Esophagus (tissue), 2 donors: ENCODE data around the gene UBN2. TPM values are rescaled to one million over a fixed set of nuclear protein-coding genes. Genes with fewer than 3 reads are reported as not detected.

Experiments
- H3K27ac ChIP-seq, 2 donors: one replicate each; pipeline ENCODE4 v1.5.1; 2013; ENCODE audit warnings: low read depth in 2 of 2, mild to moderate bottlenecking in 2 of 2, inconsistent platforms in 1 of 2, low read length in 1 of 2, moderate library complexity in 1 of 2
- H3K27me3 ChIP-seq, 2 donors: one replicate each; pipeline ENCODE4 v1.6.1; 2013; ENCODE audit warnings: low read length in 2 of 2, control low read depth in 1 of 2, mild to moderate bottlenecking in 1 of 2; ENCODE audit not compliant: insufficient read depth in 2 of 2, control insufficient read depth in 1 of 2
- H3K36me3 ChIP-seq, 2 donors: one replicate each; pipeline ENCODE4 v1.6.1; 2013; ENCODE audit warnings: low read length in 1 of 2; ENCODE audit not compliant: control insufficient read depth in 2 of 2, insufficient read depth in 2 of 2
- H3K4me1 ChIP-seq, 2 donors: one replicate each; pipeline ENCODE4 v1.6.1; 2013; ENCODE audit warnings: low read length in 1 of 2; ENCODE audit not compliant: control insufficient read depth in 2 of 2, insufficient read depth in 2 of 2
- H3K4me3 ChIP-seq, 2 donors: one replicate each; pipeline ENCODE4 v1.5.1; 2013; ENCODE audit warnings: low read length in 2 of 2, mild to moderate bottlenecking in 2 of 2, low read depth in 1 of 2, moderate library complexity in 1 of 2
- H3K9me3 ChIP-seq, 2 donors: one replicate each; pipeline ENCODE4 v1.6.1; 2013; ENCODE audit warnings: mild to moderate bottlenecking in 2 of 2, low read depth in 1 of 2, low read length in 1 of 2, moderate library complexity in 1 of 2; ENCODE audit not compliant: control insufficient read depth in 2 of 2, insufficient read depth in 1 of 2
- whole genome bisulfite sequencing, 2 donors: extraction: QIAGEN DNeasy Blood & Tissue Kit; methylation state at CpG; one replicate each; pipeline ENCODE4 v1.1.7; 2013; 5-methylcytosine and 5-hydroxymethylcytosine counted together
- polyA plus RNA-seq, 2 donors: library from polyadenylated mRNA; stranded (reverse); fragments of 200-250 nt; gene quantifications; one replicate each; pipeline ENCODE4 v1.2.3, GENCODE V29; 2013
- donor health status: healthy with polysubstance abuse.
- donor health status: Bipolar disorder and iron deficiency.

Gene UBN2
- 1 to 10 TPM; 1.4 to 3.0 TPM for polyA plus RNA-seq

DNA sequence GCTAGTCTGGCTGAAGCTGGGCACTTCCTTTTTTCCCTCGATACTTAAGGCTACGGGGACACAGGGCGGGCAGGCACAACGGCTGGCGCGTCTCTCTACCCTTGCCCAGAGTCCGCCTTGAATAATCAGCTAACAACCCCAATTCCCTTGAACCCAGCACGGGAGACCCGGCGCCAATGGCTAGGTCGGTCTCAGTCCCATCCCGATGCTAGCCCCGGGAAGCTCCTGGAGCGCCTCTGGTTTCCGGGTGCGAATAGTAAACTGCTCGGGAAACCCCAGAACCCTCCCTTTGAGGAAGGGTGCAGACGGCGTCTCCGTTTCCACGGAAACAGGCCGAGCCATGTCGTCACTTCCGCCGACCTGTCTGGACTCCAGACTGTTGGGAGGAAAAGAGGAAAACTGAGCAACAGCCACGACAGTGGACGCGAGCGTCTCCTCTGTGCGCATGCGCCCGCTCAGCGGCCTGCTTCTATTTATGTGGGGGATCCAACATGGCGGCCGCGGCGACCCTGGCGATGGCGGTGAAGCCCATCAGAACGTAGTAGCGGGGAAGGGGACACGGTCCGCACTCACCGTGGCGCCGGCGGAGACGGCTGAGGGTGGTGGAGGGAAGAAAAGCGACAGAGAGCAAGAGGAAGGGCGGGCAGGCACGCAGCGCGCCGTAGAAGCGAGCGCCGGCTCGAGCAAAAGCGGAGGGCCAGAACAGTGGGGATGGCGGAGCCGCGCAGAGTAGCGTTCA lies at the start of gene UBN2:
Gene UBN2 (plus strand): TSS at position 464 of the 739 bp plus-strand sequence. CDS start 248 bp downstream, at position 712.
- Histone ChIP-seq H3K27ac (peak within 1 kb of the TSS; percentile 95 to 96), H3K4me3 (peak within 1 kb of the TSS; percentile 89 to 100), H3K9me3 (no peaks in the 10 kb centered on the region), H3K4me1 (no peaks in the 10 kb centered on the region), H3K27me3 (no peaks in the 10 kb centered on the region), H3K36me3 (no peaks in the 10 kb centered on the region)
- WGBS, 2 donors = 0% methylated on average over 63 of the region's 63 CpGs

DNA sequence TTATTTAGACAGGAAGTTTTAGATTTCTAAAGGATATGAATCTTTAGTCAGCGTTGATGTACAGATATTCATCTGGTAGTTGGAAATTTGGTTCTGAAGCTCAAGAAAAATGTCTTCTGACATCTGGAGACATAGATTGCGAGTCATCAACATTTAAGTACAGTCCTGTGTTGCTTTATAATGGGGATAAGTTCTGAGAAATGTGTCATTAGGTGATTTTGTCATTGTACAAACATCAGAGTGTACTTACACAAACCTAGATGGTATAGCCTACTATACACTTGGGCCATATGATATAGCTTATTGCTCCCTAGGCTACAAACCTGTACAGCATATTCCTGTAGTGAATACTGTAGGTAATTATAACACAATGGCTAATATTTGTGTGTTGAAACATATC lies 49.6 kb upstream of the UBN2 start:
- Histone ChIP-seq H3K4me3 (no peak overlapping the region), H3K4me1 (no peaks in the 10 kb centered on the region), H3K9me3 (no peaks in the 10 kb centered on the region), H3K27me3 (no peaks in the 10 kb centered on the region), H3K27ac (no peak overlapping the region), H3K36me3 (no peaks in the 10 kb centered on the region)
- WGBS, 2 donors = 91 to 95% methylated on average over 2 of the region's 2 CpGs

DNA sequence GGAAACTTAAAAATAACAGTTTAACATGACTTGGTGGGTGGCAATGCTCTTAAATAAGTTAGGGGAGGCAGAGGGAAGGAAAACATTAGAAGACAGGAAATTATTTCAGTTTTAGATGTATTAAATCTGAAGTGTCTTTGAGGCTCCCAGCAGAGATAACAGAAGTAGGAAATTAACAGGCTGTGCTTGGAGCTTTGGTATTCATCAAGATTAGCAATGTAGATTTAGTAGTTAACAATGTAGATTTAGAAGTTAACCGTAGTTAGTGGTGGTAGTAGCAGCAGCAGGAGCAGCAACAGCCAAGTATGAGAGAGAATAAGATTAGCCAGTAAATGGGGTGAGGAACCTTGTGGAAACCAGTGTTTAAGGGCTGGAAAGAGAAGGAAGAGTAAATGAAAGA lies 48.7 kb upstream of the UBN2 start:
- 53 to 54% methylated on average over 1 of the region's 1 CpG for WGBS, 2 donors
- H3K36me3 ChIP-seq = no peaks in the 10 kb centered on the region

DNA sequence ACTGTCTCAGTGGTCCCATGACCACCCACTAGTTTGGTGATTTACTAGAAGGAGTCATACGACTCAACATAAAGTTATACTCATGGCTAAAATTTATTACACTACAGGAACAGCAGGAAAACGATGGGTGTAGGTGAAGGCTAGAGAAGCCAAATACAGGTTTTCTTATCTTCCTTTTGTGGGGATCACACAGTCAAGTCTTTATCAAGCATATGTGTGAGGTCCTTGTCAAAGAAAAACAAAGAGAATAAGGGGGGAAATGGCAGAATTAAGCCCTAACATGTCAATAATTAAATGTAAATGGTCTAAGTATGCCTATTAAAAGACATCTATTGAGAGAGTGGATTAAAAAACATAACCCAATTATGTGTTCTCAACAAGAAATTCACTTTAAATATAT lies 47.8 kb upstream of the UBN2 start:
- 61 to 64% methylated on average over 2 of the region's 2 CpGs for WGBS, 2 donors
- H3K4me1 ChIP-seq = no peaks in the 10 kb centered on the region
- H3K27me3 ChIP-seq = no peaks in the 10 kb centered on the region
- H3K27ac ChIP-seq = no peak overlapping the region
- H3K4me3 ChIP-seq = no peak overlapping the region
- H3K36me3 ChIP-seq = no peaks in the 10 kb centered on the region
- H3K9me3 ChIP-seq = no peaks in the 10 kb centered on the region

More for the DNA sequence above, 48.7 kb upstream of the UBN2 start:
- Histone ChIP-seq H3K27me3 (no peaks in the 10 kb centered on the region), H3K4me3 (no peak overlapping the region), H3K9me3 (no peaks in the 10 kb centered on the region), H3K27ac (no peak overlapping the region), H3K4me1 (no peaks in the 10 kb centered on the region)

DNA sequence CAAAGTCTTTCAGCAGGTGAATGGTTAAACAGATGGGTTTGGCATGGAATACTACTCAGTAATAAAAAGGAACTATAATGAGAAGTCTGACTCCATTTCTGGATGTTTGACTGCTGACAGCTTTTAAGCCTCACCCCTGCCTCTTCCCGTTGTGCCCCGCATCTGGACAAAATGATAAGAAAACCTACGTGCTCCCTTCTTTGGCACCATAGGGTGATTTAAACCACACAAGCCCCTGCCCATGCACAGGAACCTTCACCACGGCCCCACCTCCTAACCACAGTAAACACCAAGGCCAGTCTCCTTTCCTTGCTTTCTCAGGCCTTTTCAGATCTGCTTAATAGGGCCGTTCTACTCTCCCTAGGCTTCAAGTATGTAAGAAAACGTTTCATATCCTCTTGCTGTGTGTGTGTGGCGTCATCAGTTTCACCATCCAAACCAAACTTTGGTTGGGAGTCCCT lies 47.1 kb upstream of the UBN2 start:
- H3K4me3 ChIP-seq = no peak overlapping the region
- H3K4me1 ChIP-seq = no peaks in the 10 kb centered on the region
- H3K36me3 ChIP-seq = no peaks in the 10 kb centered on the region
- 77 to 84% methylated on average over 7 of the region's 7 CpGs for WGBS, 2 donors
- no peak overlapping the region for H3K27ac ChIP-seq
- no peaks in the 10 kb centered on the region for H3K27me3 ChIP-seq
- H3K9me3 ChIP-seq = no peaks in the 10 kb centered on the region

DNA sequence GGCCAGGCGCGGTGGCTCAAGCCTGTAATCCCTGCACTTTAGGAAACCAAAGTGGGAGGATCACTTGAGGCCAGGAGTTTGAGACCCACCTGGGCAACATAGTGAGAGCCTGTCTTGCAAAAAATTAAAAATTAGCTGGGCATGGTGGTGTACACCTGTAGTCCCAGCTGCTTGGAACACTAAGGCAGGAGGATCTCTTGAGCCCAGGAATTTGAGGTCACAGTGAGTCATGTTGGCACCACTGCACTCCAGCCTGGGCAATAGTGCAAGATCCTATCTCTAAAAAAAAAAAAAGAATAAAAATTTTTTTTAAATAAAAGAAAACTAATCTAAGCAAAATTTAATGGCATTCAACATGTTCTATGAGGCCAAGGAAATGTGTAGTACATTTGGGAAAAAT lies 44.9 kb upstream of the UBN2 start:
- Histone ChIP-seq H3K4me3 (no peak overlapping the region), H3K9me3 (no peaks in the 10 kb centered on the region), H3K27ac (no peak overlapping the region), H3K36me3 (no peaks in the 10 kb centered on the region), H3K4me1 (no peaks in the 10 kb centered on the region), H3K27me3 (no peaks in the 10 kb centered on the region)
- WGBS, 2 donors = 97 to 98% methylated on average over 2 of the region's 2 CpGs

DNA sequence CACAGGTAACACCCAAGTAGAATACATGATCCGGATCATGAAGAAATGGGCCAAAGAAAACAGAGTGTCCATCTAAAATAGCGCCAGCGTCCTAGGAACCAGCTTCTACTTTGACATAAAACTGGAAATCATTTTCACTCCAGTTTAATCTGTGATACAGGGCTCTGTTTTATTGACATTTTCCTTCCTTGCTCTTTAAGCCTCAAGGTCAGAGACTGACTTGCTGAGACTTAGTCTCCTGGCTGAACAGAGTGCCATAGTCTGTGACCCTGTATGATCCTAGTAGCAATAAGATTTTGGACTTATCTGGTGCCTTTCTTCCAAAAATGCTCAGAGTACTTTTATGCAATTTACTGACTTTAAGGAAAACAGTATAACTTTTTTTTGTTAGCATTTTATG lies 41.7 kb upstream of the UBN2 start:
- Histone ChIP-seq H3K36me3 (no peaks in the 10 kb centered on the region), H3K4me1 (no peaks in the 10 kb centered on the region)
- 82 to 98% methylated on average over 3 of the region's 3 CpGs for WGBS, 2 donors

DNA sequence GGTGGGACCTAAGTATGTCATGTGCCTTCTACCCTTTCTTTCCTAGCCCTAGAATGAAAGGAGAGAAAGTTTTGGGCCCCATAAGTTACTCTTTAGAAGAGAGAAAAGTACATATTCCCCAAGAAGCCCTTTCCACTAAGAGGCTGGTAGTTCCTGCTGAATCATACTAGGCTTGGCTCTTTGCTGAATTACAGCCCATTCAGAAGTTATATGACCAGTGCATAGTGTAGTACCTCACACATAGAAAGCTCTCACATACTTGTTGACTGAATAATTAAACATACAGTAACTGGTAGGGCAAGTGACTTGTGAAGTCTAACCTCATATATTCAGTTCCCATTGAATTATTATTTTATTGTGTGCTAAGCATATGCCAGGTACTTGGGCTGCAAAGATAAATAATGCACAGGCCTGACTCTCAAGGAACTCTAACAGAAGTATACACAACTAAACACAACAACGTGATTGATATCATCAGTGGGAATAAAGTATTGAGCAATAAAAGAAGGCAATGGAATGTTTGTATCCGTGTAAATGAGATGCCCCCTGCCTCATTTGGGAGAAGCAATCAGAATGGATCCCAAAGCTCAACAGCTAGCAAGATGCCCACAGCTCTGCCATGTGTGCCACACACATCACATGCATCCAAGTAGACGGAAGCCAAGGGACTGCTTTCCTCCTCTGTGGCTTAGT lies 38.9 kb upstream of the UBN2 start:
- Histone ChIP-seq H3K4me3 (no peak overlapping the region), H3K4me1 (no peaks in the 10 kb centered on the region), H3K36me3 (no peaks in the 10 kb centered on the region), H3K9me3 (no peaks in the 10 kb centered on the region), H3K27ac (no peak overlapping the region), H3K27me3 (no peaks in the 10 kb centered on the region)
- 89 to 93% methylated on average over 3 of the region's 3 CpGs for WGBS, 2 donors

More for the DNA sequence above, 41.7 kb upstream of the UBN2 start:
- H3K27me3 ChIP-seq = no peaks in the 10 kb centered on the region
- no peaks in the 10 kb centered on the region for H3K9me3 ChIP-seq
- H3K27ac ChIP-seq = no peak overlapping the region
- no peak overlapping the region for H3K4me3 ChIP-seq

DNA sequence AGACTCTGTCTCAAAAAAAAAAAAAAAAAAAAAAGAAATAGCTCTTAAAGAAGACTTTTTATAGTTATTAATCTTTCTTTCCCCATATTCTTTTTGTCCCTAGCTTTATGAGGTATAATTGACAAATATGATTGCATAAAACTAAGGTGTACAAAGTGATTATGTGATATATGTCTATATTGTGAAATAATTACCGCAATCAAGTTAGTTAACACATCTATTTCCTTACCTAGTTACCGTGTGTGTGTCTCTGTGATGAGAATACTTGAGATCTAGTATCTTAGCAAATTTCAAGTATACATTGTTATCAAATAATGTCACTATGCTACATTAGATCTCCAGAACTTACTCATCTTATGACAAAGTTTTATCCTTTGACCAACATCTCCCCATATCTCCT lies 30.7 kb upstream of the UBN2 start:
- H3K36me3 ChIP-seq = no peaks in the 10 kb centered on the region
- no peak overlapping the region for H3K27ac ChIP-seq
- H3K4me1 ChIP-seq = no peaks in the 10 kb centered on the region
- H3K4me3 ChIP-seq = no peak overlapping the region
- H3K27me3 ChIP-seq = no peaks in the 10 kb centered on the region
- H3K9me3 ChIP-seq = peaks cover 0 to 2% of the 10 kb centered on the region in 2 donors
- WGBS, 2 donors = 88 to 93% methylated on average over 2 of the region's 2 CpGs
